Mesendoderm (in vitro differentiated cells): ENCODE data around the gene RGL1.

Source experiments
- DNase-seq: peaks from one replicate; pipeline ENCODE4 v3.0.0; 2013
- H2AK5ac ChIP-seq: 2 replicates; pipeline ENCODE4 v1.6.1; 2013; ENCODE audit warnings: low read length, inconsistent platforms
- H2BK120ac ChIP-seq: 2 replicates; pipeline ENCODE4 v1.6.1; 2013; ENCODE audit warnings: low read depth, mild to moderate bottlenecking, low read length, moderate library complexity, mixed read lengths
- H2BK15ac ChIP-seq: replicated peaks from 2 replicates; pipeline ENCODE4 v1.6.1; 2013; ENCODE audit warnings: low read depth, mild to moderate bottlenecking, moderate library complexity
- H2BK5ac ChIP-seq: 2 replicates; pipeline ENCODE4 v1.6.1; 2013; ENCODE audit warnings: low read length, inconsistent platforms
- H3K18ac ChIP-seq: 2 replicates; pipeline ENCODE4 v1.6.1; 2013; ENCODE audit warnings: mild to moderate bottlenecking, low read length, mixed read lengths
- H3K23ac ChIP-seq: one replicate; pipeline ENCODE4 v1.6.1; 2013; ENCODE audit warnings: low read length
- H3K27ac ChIP-seq: 2 replicates; pipeline ENCODE4 v1.5.1; 2013; ENCODE audit warnings: low read depth, mild to moderate bottlenecking, inconsistent platforms, low read length, moderate library complexity
- H3K27me3 ChIP-seq: 2 replicates; pipeline ENCODE4 v1.6.1; 2013; ENCODE audit warnings: low read length, control low read depth, mild to moderate bottlenecking, inconsistent platforms; ENCODE audit not compliant: insufficient read depth, poor library complexity
- H3K36me3 ChIP-seq: 2 replicates; pipeline ENCODE4 v1.6.1; 2013; ENCODE audit warnings: low read length, inconsistent platforms; ENCODE audit not compliant: control insufficient read depth, insufficient read depth
- H3K4ac ChIP-seq: one replicate; pipeline ENCODE4 v1.6.1; 2013; ENCODE audit warnings: low read depth, mild to moderate bottlenecking, low read length, moderate library complexity
- H3K4me1 ChIP-seq: 2 replicates; pipeline ENCODE4 v1.6.1; 2013; ENCODE audit warnings: low read depth, low read length, inconsistent platforms; ENCODE audit not compliant: control insufficient read depth
- H3K4me2 ChIP-seq: 2 replicates; pipeline ENCODE4 v1.6.1; 2013; ENCODE audit warnings: low read length
- H3K4me3 ChIP-seq: 2 replicates; pipeline ENCODE4 v1.5.1; 2013; ENCODE audit warnings: mild to moderate bottlenecking, low read length
- H3K56ac ChIP-seq: one replicate; pipeline ENCODE4 v1.6.1; 2013; ENCODE audit warnings: low read length
- H3K79me1 ChIP-seq: 2 replicates; pipeline ENCODE4 v1.6.1; 2013; ENCODE audit warnings: low read length, inconsistent platforms
- H3K79me2 ChIP-seq: 2 replicates; pipeline ENCODE4 v1.6.1; 2013; ENCODE audit warnings: mild to moderate bottlenecking, low read length; ENCODE audit not compliant: control insufficient read depth, insufficient read depth
- H3K9ac ChIP-seq: 2 replicates; pipeline ENCODE4 v1.6.1; 2013; ENCODE audit warnings: low read length, inconsistent platforms
- H4K5ac ChIP-seq: one replicate; pipeline ENCODE4 v1.6.1; 2013; ENCODE audit warnings: low read length
- H4K8ac ChIP-seq: one replicate; pipeline ENCODE4 v1.6.1; 2013; ENCODE audit warnings: low read depth, mild to moderate bottlenecking, control low read depth, low read length, moderate library complexity
- WGBS: extraction: QIAGEN DNeasy Blood & Tissue Kit; methylation state at CpG from one replicate; pipeline ENCODE4 v1.1.7; 2013; ENCODE audit warnings: low lambda C conversion rate, missing lambda C conversion rate; ENCODE audit not compliant: insufficient coverage; ENCODE audit errors: extremely low coverage; 5-methylcytosine and 5-hydroxymethylcytosine counted together

RGL1 gene

GRCh38 chr1:183898001-183898396, 93.1 kb downstream of the RGL1 start:
- Histone ChIP-seq H2BK15ac (no peak overlapping the region), H2BK5ac (no peak overlapping the region), H3K79me2 (no peaks in the 10 kb centered on the region), H3K27me3 (no peaks in the 10 kb centered on the region), H4K5ac (no peak overlapping the region), H2BK120ac (no peak overlapping the region), H3K56ac (no peak overlapping the region), H3K79me1 (no peaks in the 10 kb centered on the region), H3K9ac (no peak overlapping the region), H3K4ac (no peak overlapping the region), H2AK5ac (no peak overlapping the region), H3K27ac (no peak overlapping the region), H3K4me2 (no peak overlapping the region), H3K23ac (no peak overlapping the region), H3K36me3 (no peaks in the 10 kb centered on the region), H3K4me1 (no peaks in the 10 kb centered on the region), H3K18ac (no peak overlapping the region), H4K8ac (no peak overlapping the region), H3K4me3 (no peak overlapping the region)
- no CpG with 5 or more reads among the region's 2 CpGs for WGBS
- peak; percentile 20 for DNase-seq

GRCh38 chr1:183898610-183899009, 93.7 kb downstream of the RGL1 start:
- Histone ChIP-seq H3K79me2 (no peaks in the 10 kb centered on the region), H3K79me1 (no peaks in the 10 kb centered on the region), H3K9ac (no peak overlapping the region), H2AK5ac (no peak overlapping the region), H3K4ac (no peak overlapping the region), H2BK15ac (no peak overlapping the region), H2BK120ac (no peak overlapping the region), H3K4me2 (no peak overlapping the region), H3K36me3 (no peaks in the 10 kb centered on the region), H3K27me3 (no peaks in the 10 kb centered on the region), H3K4me1 (no peaks in the 10 kb centered on the region), H3K18ac (no peak overlapping the region), H4K8ac (no peak overlapping the region), H3K23ac (no peak overlapping the region), H4K5ac (no peak overlapping the region), H3K56ac (no peak overlapping the region), H3K4me3 (no peak overlapping the region), H3K27ac (no peak overlapping the region), H2BK5ac (no peak overlapping the region)
- WGBS: no CpG with 5 or more reads among the region's 2 CpGs
- DNase-seq: no peak

DNA sequence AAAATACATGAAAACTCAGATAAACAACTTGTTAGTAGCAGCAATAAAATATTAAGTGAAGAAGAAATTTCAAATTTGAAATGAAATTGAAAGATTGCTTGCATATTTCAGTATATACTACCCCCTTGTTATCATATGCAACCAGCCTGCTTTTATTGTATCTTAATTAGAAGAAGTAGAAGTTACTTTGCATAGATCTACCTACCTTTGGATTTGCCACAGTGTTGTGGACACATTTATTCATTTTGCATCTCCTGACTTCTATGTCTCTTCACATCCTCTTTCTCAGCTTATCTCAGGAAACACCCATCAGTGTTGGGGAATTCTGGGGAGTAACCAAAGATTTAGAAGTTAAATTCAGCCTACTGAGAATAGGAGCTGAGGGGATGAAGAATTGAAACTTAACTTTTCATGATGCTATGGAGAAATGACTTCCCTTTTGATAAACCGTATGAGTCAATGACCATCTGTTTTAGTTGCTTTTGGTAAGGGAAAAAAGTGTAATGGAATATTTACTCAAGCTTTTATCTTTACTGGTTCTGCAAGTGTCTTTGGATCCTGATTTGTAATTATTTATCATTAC, 96.9 kb downstream of the RGL1 start:
- Histone ChIP-seq H4K5ac (no peak overlapping the region), H3K79me2 (no peaks in the 10 kb centered on the region), H3K27me3 (no peaks in the 10 kb centered on the region), H4K8ac (no peak overlapping the region), H2BK5ac (no peak overlapping the region), H3K56ac (no peak overlapping the region), H3K4me2 (no peak overlapping the region), H3K4ac (no peak overlapping the region), H2AK5ac (no peak overlapping the region), H3K27ac (no peak overlapping the region), H3K4me1 (no peaks in the 10 kb centered on the region), H2BK120ac (no peak overlapping the region), H3K9ac (no peak overlapping the region), H3K23ac (no peak overlapping the region), H3K18ac (no peak overlapping the region), H2BK15ac (no peak overlapping the region), H3K79me1 (no peaks in the 10 kb centered on the region), H3K4me3 (no peak overlapping the region), H3K36me3 (no peaks in the 10 kb centered on the region)
- no CpG with 5 or more reads among the region's 1 CpG for WGBS
- no peak for DNase-seq

DNA sequence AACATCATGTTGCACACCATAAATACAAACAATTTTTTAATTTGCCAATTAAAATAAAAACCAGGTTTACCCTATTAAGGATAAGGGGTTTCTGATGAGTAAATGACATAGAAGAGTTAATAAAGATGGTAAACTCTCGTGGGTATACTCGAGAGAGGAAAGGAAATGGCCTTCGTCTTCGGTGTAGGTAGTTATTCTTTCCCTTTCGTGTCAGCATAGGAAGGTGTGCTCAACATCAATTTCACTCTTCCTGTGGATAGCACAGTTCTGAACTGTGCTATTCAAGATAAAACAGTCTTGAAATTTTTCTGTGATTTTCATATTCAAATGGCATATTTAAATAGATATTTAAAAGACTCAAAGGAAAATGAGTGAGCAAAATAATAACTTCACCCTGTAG, 98.2 kb downstream of the RGL1 start:
- no peak overlapping the region for H4K5ac ChIP-seq
- H3K79me2 ChIP-seq: no peaks in the 10 kb centered on the region
- no peak for DNase-seq
- no peak overlapping the region for H2BK15ac ChIP-seq
- no peak overlapping the region for H3K56ac ChIP-seq
- no peak overlapping the region for H3K4me3 ChIP-seq
- H3K79me1 ChIP-seq: no peaks in the 10 kb centered on the region
- no CpG with 5 or more reads among the region's 5 CpGs for WGBS
- no peak overlapping the region for H3K4me2 ChIP-seq
- H2BK120ac ChIP-seq: no peak overlapping the region
- H4K8ac ChIP-seq: no peak overlapping the region
- H2AK5ac ChIP-seq: no peak overlapping the region
- no peaks in the 10 kb centered on the region for H3K4me1 ChIP-seq
- no peak overlapping the region for H3K4ac ChIP-seq
- H2BK5ac ChIP-seq: no peak overlapping the region
- H3K27ac ChIP-seq: no peak overlapping the region
- no peaks in the 10 kb centered on the region for H3K27me3 ChIP-seq
- no peak overlapping the region for H3K18ac ChIP-seq
- no peak overlapping the region for H3K9ac ChIP-seq
- H3K36me3 ChIP-seq: no peaks in the 10 kb centered on the region
- H3K23ac ChIP-seq: no peak overlapping the region

- Histone ChIP-seq H2BK120ac (no peak overlapping the region), H3K4me3 (no peak overlapping the region), H3K79me2 (no peaks in the 10 kb centered on the region), H3K4me1 (no peaks in the 10 kb centered on the region), H3K56ac (no peak overlapping the region), H3K18ac (no peak overlapping the region), H3K4me2 (no peak overlapping the region), H2AK5ac (no peak overlapping the region), H4K5ac (no peak overlapping the region), H3K23ac (no peak overlapping the region), H3K27me3 (no peaks in the 10 kb centered on the region), H3K9ac (no peak overlapping the region), H2BK5ac (no peak overlapping the region), H3K79me1 (no peaks in the 10 kb centered on the region), H3K27ac (no peak overlapping the region), H3K4ac (no peak overlapping the region), H4K8ac (no peak overlapping the region), H3K36me3 (no peaks in the 10 kb centered on the region), H2BK15ac (no peak overlapping the region)
- WGBS: no CpG with 5 or more reads among the region's 6 CpGs
- no peak for DNase-seq
These were observed 100.7 kb downstream of the RGL1 start for GRCh38 chr1:183905508-183906113.

GRCh38 chr1:183907070-183907469, 102.2 kb downstream of the RGL1 start:
- Histone ChIP-seq H2AK5ac (no peak overlapping the region), H2BK120ac (no peak overlapping the region), H4K8ac (no peak overlapping the region), H3K18ac (no peak overlapping the region), H3K9ac (no peak overlapping the region), H3K27me3 (no peaks in the 10 kb centered on the region), H3K4me1 (no peaks in the 10 kb centered on the region), H3K4me3 (no peak overlapping the region), H3K4me2 (no peak overlapping the region), H3K23ac (no peak overlapping the region), H3K27ac (no peak overlapping the region), H2BK5ac (no peak overlapping the region), H3K36me3 (no peaks in the 10 kb centered on the region), H4K5ac (no peak overlapping the region), H3K56ac (no peak overlapping the region), H2BK15ac (no peak overlapping the region), H3K79me1 (no peaks in the 10 kb centered on the region), H3K4ac (no peak overlapping the region), H3K79me2 (no peaks in the 10 kb centered on the region)
- WGBS: no CpG with 5 or more reads among the region's 4 CpGs
- DNase-seq: no peak
